SK-N-SH treated with all-trans-retinoic acid at 6 μM for 48 hours (cell line): Measurements from ENCODE around the gene AKAP13.

ENCODE experiments used
- ATAC-seq: fragments of 200-7000 bp; cut with Tn5 transposase; 3 replicates; pipeline ENCODE4 v1.9.1; 2020; ENCODE audit warnings: mild to moderate bottlenecking, moderate library complexity
- ARNTL ChIP-seq: fragments of 450-650 bp; formaldehyde crosslinking; IDR thresholded peaks from 2 replicates; pipeline ENCODE4 v1.5.0; 2020; ENCODE audit warnings: low read depth, mild to moderate bottlenecking, moderate library complexity, borderline replicate concordance
- CSDC2 ChIP-seq: fragments of 250-450 bp; sonication (Bioruptor Pico); IDR thresholded peaks from 2 replicates; pipeline ENCODE4 v1.5.0; 2020; ENCODE audit warnings: mild to moderate bottlenecking, moderate library complexity
- ESRRG ChIP-seq: fragments of 250-450 bp; sonication (Bioruptor Pico); IDR thresholded peaks from 2 replicates; pipeline ENCODE4 v1.6.1; 2021; ENCODE audit warnings: mild to moderate bottlenecking
- GLIS3 ChIP-seq: fragments of 250-450 bp; sonication (Bioruptor Pico); IDR thresholded peaks from 2 replicates; pipeline ENCODE4 v1.5.0; 2020; ENCODE audit warnings: mild to moderate bottlenecking, moderate library complexity
- ISL1 ChIP-seq: fragments of 250-450 bp; sonication (Bioruptor Pico); IDR thresholded peaks from 2 replicates; pipeline ENCODE4 v2.1.2; 2022; ENCODE audit warnings: mild to moderate bottlenecking, moderate library complexity
- OSR1 ChIP-seq: fragments of 250-450 bp; sonication (Bioruptor Pico); IDR thresholded peaks from 2 replicates; pipeline ENCODE4 v1.8.0; 2022; ENCODE audit warnings: moderate library complexity, mild to moderate bottlenecking, inconsistent platforms
- PPARA ChIP-seq: fragments of 250-450 bp; sonication (Bioruptor Pico); IDR thresholded peaks from 2 replicates; pipeline ENCODE4 v1.5.0; 2020; ENCODE audit warnings: mild to moderate bottlenecking, borderline replicate concordance
- RARB ChIP-seq: fragments of 250-450 bp; sonication (Bioruptor Pico); IDR thresholded peaks from 2 replicates; pipeline ENCODE4 v1.8.0; 2021; ENCODE audit warnings: mild to moderate bottlenecking, moderate library complexity
- SNAI2 ChIP-seq: fragments of 250-450 bp; sonication (Bioruptor Pico); IDR thresholded peaks from 2 replicates; pipeline ENCODE4 v1.5.0; 2020; ENCODE audit warnings: mild to moderate bottlenecking, moderate library complexity
- TCF4 ChIP-seq: fragments of 250-450 bp; sonication (Bioruptor Pico); IDR thresholded peaks from 2 replicates; pipeline ENCODE4 v1.8.0; 2021; ENCODE audit warnings: mild to moderate bottlenecking, moderate library complexity, borderline replicate concordance
- TOX ChIP-seq: fragments of 250-450 bp; sonication (Bioruptor Pico); IDR thresholded peaks from 2 replicates; pipeline ENCODE4 v1.8.0; 2021; ENCODE audit warnings: mild to moderate bottlenecking, moderate library complexity, borderline replicate concordance
- ZC3H10 ChIP-seq: fragments of 250-450 bp; sonication (Bioruptor Pico); IDR thresholded peaks from 2 replicates; pipeline ENCODE4 v1.5.1; 2021; ENCODE audit warnings: mild to moderate bottlenecking, moderate library complexity
- ZFP3 ChIP-seq: fragments of 250-450 bp; sonication (Bioruptor Pico); IDR thresholded peaks from 2 replicates; pipeline ENCODE4 v1.5.0; 2020; ENCODE audit warnings: mild to moderate bottlenecking, moderate library complexity
- ZFP30 ChIP-seq: fragments of 450-650 bp; formaldehyde crosslinking; IDR thresholded peaks from 2 replicates; pipeline ENCODE4 v1.5.0; 2022; ENCODE audit warnings: mild to moderate bottlenecking, moderate library complexity
- ZNF70 ChIP-seq: fragments of 450-650 bp; formaldehyde crosslinking; IDR thresholded peaks from 2 replicates; pipeline ENCODE4 v1.5.0; 2020; ENCODE audit warnings: mild to moderate bottlenecking, moderate library complexity
- ZNF8 ChIP-seq: fragments of 450-650 bp; formaldehyde crosslinking; IDR thresholded peaks from 2 replicates; pipeline ENCODE4 v1.5.0; 2020; ENCODE audit warnings: mild to moderate bottlenecking, moderate library complexity
- TF ChIP-seq, protein P1 (sequence below): fragments of 250-450 bp; sonication (Bioruptor Pico); IDR thresholded peaks from 2 replicates; pipeline ENCODE4 v1.5.0; 2020; ENCODE audit warnings: mild to moderate bottlenecking, moderate library complexity
- TF ChIP-seq, protein P2 (sequence below): fragments of 250-450 bp; sonication (Bioruptor Pico); IDR thresholded peaks from 2 replicates; pipeline ENCODE4 v1.8.0; 2021; ENCODE audit warnings: low read depth, mild to moderate bottlenecking, moderate library complexity, borderline replicate concordance
- TF ChIP-seq, protein P3 (sequence below): fragments of 250-450 bp; sonication (Bioruptor Pico); IDR thresholded peaks from 2 replicates; pipeline ENCODE4 v1.5.1; 2021; ENCODE audit warnings: mild to moderate bottlenecking, moderate library complexity
- TF ChIP-seq, protein P4 (sequence below): fragments of 250-450 bp; sonication (Bioruptor Pico); IDR thresholded peaks from 2 replicates; pipeline ENCODE4 v1.8.0; 2020; ENCODE audit warnings: mild to moderate bottlenecking, moderate library complexity, borderline replicate concordance

Gene AKAP13

DNA sequence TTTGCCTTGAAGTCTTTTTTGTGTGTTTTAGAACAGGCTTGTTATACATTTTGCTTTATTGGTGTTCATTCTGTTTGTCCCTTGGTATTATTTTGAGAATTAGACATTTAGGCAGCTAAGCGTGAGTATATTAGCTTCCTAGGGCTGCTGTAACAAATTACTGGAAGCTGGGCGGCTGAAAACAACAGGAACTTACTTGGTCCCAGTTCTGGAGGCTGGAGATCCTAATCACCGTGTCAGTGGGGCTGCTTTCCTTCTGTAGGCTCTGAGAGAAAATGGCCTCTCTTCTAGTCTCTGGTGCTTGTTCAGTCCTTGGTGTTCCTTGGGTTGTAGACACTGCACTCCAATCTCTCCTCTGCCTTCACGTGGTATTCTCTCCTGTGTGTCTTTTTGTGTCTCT is 272.1 kb downstream of the AKAP13 start:
- ATAC-seq = no peak
- no peak for TF ChIP-seq ZNF70 (CRISPR knock-in tag)
- TF ChIP-seq, protein P1, sequence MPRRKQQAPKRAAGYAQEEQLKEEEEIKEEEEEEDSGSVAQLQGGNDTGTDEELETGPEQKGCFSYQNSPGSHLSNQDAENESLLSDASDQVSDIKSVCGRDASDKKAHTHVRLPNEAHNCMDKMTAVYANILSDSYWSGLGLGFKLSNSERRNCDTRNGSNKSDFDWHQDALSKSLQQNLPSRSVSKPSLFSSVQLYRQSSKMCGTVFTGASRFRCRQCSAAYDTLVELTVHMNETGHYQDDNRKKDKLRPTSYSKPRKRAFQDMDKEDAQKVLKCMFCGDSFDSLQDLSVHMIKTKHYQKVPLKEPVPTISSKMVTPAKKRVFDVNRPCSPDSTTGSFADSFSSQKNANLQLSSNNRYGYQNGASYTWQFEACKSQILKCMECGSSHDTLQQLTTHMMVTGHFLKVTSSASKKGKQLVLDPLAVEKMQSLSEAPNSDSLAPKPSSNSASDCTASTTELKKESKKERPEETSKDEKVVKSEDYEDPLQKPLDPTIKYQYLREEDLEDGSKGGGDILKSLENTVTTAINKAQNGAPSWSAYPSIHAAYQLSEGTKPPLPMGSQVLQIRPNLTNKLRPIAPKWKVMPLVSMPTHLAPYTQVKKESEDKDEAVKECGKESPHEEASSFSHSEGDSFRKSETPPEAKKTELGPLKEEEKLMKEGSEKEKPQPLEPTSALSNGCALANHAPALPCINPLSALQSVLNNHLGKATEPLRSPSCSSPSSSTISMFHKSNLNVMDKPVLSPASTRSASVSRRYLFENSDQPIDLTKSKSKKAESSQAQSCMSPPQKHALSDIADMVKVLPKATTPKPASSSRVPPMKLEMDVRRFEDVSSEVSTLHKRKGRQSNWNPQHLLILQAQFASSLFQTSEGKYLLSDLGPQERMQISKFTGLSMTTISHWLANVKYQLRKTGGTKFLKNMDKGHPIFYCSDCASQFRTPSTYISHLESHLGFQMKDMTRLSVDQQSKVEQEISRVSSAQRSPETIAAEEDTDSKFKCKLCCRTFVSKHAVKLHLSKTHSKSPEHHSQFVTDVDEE = 0 out of 2 replicates have a peak, but pooled peaks have one; percentile 10

DNA sequence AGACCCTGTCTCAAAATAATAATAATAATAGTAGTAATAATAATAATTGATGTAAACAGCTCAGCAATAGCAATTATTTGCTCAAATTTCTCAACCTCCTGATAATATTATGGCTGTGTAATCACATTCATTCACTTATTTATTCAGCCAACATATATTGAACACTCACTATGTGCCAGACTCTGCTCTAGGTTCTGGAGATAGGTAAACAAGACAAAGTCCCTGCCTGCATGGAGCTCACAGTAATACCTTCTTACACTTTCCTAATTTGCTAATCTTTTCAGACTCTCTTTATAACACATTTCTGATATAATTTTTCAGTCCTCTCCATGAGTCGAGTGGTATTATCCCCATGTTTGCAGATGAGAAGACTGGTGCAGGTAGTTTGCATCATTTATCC is 276.7 kb downstream of the AKAP13 start:
- ATAC-seq = no peak
- TF ChIP-seq, protein P2, sequence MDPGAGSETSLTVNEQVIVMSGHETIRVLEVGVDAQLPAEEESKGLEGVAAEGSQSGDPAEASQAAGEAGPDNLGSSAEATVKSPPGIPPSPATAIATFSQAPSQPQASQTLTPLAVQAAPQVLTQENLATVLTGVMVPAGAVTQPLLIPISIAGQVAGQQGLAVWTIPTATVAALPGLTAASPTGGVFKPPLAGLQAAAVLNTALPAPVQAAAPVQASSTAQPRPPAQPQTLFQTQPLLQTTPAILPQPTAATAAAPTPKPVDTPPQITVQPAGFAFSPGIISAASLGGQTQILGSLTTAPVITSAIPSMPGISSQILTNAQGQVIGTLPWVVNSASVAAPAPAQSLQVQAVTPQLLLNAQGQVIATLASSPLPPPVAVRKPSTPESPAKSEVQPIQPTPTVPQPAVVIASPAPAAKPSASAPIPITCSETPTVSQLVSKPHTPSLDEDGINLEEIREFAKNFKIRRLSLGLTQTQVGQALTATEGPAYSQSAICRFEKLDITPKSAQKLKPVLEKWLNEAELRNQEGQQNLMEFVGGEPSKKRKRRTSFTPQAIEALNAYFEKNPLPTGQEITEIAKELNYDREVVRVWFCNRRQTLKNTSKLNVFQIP = no peak
- TF ChIP-seq ESRRG (CRISPR knock-in tag) = no peak
- no peak for TF ChIP-seq ISL1 (CRISPR knock-in tag)
- TF ChIP-seq, protein P3, sequence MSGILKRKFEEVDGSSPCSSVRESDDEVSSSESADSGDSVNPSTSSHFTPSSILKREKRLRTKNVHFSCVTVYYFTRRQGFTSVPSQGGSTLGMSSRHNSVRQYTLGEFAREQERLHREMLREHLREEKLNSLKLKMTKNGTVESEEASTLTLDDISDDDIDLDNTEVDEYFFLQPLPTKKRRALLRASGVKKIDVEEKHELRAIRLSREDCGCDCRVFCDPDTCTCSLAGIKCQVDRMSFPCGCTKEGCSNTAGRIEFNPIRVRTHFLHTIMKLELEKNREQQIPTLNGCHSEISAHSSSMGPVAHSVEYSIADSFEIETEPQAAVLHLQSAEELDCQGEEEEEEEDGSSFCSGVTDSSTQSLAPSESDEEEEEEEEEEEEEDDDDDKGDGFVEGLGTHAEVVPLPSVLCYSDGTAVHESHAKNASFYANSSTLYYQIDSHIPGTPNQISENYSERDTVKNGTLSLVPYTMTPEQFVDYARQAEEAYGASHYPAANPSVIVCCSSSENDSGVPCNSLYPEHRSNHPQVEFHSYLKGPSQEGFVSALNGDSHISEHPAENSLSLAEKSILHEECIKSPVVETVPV (CRISPR knock-in tag) = no peak
- TF ChIP-seq, protein P1 = no peak
- TF ChIP-seq OSR1 (CRISPR knock-in tag) = no peak
- TF ChIP-seq GLIS3 (CRISPR knock-in tag) = no peak
- no peak for TF ChIP-seq TCF4 (CRISPR knock-in tag)
- no peak for TF ChIP-seq RARB
- no peak for TF ChIP-seq ZFP30 (CRISPR knock-in tag)
- TF ChIP-seq TOX (CRISPR knock-in tag) = no peak
- no peak for TF ChIP-seq ZFP3 (CRISPR knock-in tag)
- TF ChIP-seq ARNTL (CRISPR knock-in tag) = no peak
- TF ChIP-seq PPARA = no peak
- TF ChIP-seq SNAI2 (CRISPR knock-in tag) = no peak
- TF ChIP-seq ZC3H10 (CRISPR knock-in tag) = no peak
- no peak for TF ChIP-seq CSDC2
- no peak for TF ChIP-seq ZNF8 (CRISPR knock-in tag)
- TF ChIP-seq ZNF70 (CRISPR knock-in tag) = no peak

DNA sequence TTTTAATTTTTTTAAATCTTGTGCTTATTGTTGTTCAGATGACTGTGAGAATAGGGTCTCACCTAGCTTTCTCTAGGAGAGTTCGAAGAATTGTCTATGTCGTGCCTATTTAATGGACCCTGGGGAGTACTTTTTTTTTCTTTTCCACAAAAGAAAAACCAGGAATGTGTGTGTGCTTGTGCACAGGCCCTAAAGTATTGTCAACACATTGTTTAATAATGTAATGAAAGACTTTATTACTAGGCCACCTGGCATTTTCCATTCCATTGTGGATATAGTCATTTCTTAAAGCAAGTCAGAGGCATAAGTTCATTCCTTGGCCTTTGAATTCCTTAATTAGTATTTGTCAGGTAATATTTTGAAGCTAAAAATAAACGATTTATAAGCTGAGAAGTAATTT is 278.4 kb downstream of the AKAP13 start:
- no peak for ATAC-seq
- TF ChIP-seq, protein P1 = no peak
- TF ChIP-seq, protein P4, sequence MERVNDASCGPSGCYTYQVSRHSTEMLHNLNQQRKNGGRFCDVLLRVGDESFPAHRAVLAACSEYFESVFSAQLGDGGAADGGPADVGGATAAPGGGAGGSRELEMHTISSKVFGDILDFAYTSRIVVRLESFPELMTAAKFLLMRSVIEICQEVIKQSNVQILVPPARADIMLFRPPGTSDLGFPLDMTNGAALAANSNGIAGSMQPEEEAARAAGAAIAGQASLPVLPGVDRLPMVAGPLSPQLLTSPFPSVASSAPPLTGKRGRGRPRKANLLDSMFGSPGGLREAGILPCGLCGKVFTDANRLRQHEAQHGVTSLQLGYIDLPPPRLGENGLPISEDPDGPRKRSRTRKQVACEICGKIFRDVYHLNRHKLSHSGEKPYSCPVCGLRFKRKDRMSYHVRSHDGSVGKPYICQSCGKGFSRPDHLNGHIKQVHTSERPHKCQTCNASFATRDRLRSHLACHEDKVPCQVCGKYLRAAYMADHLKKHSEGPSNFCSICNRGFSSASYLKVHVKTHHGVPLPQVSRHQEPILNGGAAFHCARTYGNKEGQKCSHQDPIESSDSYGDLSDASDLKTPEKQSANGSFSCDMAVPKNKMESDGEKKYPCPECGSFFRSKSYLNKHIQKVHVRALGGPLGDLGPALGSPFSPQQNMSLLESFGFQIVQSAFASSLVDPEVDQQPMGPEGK (CRISPR knock-in tag) = no peak
